Cortex of kidney (tissue), 1 donor: ENCODE measurements around the gene IL21.
"Not testable (repeated sequence)": the region's sequence is repeated elsewhere in the genome, so short reads cannot be mapped to it uniquely, and the experiment has no call there.

Experiments used
- DNase-seq: peaks from one replicate; lab custom pipeline; 2025; lab: John Stamatoyannopoulos, UW

The IL21 gene

GRCh38 chr4:122621016-122621507 lies at the start of gene IL21:
Gene IL21, minus strand, starts transcription at chr4:122621066. Its CDS starts 55 bp downstream, at chr4:122621011.
- no peak for DNase-seq

- no peak for DNase-seq
These were observed 49.3 kb upstream of the IL21 start for GRCh38 chr4:122669911-122670738.

- DNase-seq: no peak
These were observed 47.4 kb upstream of the IL21 start for GRCh38 chr4:122668241-122668640.

- DNase-seq: no peak
These were observed 45.8 kb upstream of the IL21 start for GRCh38 chr4:122666527-122667245.

- DNase-seq: no peak
These were observed 44.5 kb upstream of the IL21 start for GRCh38 chr4:122665161-122665929.

- DNase-seq: no peak
These were observed 43.1 kb upstream of the IL21 start for GRCh38 chr4:122663814-122664610.

- no peak for DNase-seq
These were observed 42.4 kb upstream of the IL21 start for GRCh38 chr4:122663291-122663690.

GRCh38 chr4:122662701-122663100 lies 41.8 kb upstream of the IL21 start:
- no peak for DNase-seq

GRCh38 chr4:122661176-122662160 lies 40.6 kb upstream of the IL21 start:
- no peak for DNase-seq

- DNase-seq: no peak
These were observed 38.0 kb upstream of the IL21 start for GRCh38 chr4:122658818-122659295.

GRCh38 chr4:122658377-122658776 lies 37.5 kb upstream of the IL21 start:
- no peak for DNase-seq

GRCh38 chr4:122657553-122657952 lies 36.7 kb upstream of the IL21 start:
- DNase-seq: no peak

GRCh38 chr4:122656583-122656982 lies 35.7 kb upstream of the IL21 start:
- not testable (repeated sequence) for DNase-seq

GRCh38 chr4:122652379-122652778 lies 31.5 kb upstream of the IL21 start:
- no peak for DNase-seq

- no peak for DNase-seq
These were observed 29.3 kb upstream of the IL21 start for GRCh38 chr4:122650148-122650547.

- DNase-seq: no peak
These were observed 26.8 kb upstream of the IL21 start for GRCh38 chr4:122647656-122648055.

- no peak for DNase-seq
These were observed 22.4 kb upstream of the IL21 start for GRCh38 chr4:122643257-122643656.

- DNase-seq: no peak
These were observed 18.3 kb upstream of the IL21 start for GRCh38 chr4:122639181-122639580.

- DNase-seq: no peak
These were observed 15.8 kb upstream of the IL21 start for GRCh38 chr4:122636697-122637096.

- DNase-seq: no peak
These were observed 14.3 kb upstream of the IL21 start for GRCh38 chr4:122635205-122635604.
